Measurements from ENCODE around the gene RAMACL. TPM values are rescaled to one million over a fixed set of nuclear protein-coding genes. Genes with fewer than 3 reads are reported as not detected.

RAMACL gene
- total RNA-seq, 1 experiment from 2014 or later, result 0.28 TPM

- no peaks in the 10 kb centered on the region for H3K27me3 ChIP-seq (ENCODE audit: insufficient read depth, low read length)
- H2BK12ac ChIP-seq (ENCODE audit: insufficient read length, low read depth, low read length), result no peak overlapping the region
- H2AFZ ChIP-seq (ENCODE audit: low read length), result no peak overlapping the region
- H2BK20ac ChIP-seq (ENCODE audit: low read depth, low read length, poor library complexity, severe bottlenecking), result no peak overlapping the region
- no CpG with 5 or more reads among the region's 6 CpGs for WGBS (ENCODE audit: extremely low coverage, insufficient read length, low lambda C conversion rate)
- H3K23me2 ChIP-seq (ENCODE audit: insufficient read length, low read depth, low read length, poor library complexity, severe bottlenecking), result no peaks in the 10 kb centered on the region
- H3K56ac ChIP-seq (ENCODE audit: insufficient read length, low read depth, low read length), result no peak overlapping the region
- H3K79me2 ChIP-seq (ENCODE audit: insufficient read depth, low read length), result 0 out of 2 replicates have a peak, but pooled peaks cover 2% of the 10 kb centered on the region
- H3K27ac ChIP-seq (ENCODE audit: insufficient read length, low read depth, low read length), result no peak overlapping the region
- H3K4me1 ChIP-seq (ENCODE audit: insufficient read depth, low read length), result peaks cover 3% of the 10 kb centered on the region; the same call in 1 of the 2 replicates
- H2BK15ac ChIP-seq (ENCODE audit: low read depth, low read length), result no peak overlapping the region
- no peak overlapping the region for H3K4ac ChIP-seq (ENCODE audit: low read depth, low read length)
- no peak for TF ChIP-seq CTCF (conservative IDR thresholded peaks at IDR 0.05)
- no peak overlapping the region for H3K18ac ChIP-seq (ENCODE audit: insufficient read length, low read depth, low read length)
- no peak overlapping the region for H2BK5ac ChIP-seq (ENCODE audit: insufficient read length, low read length)
- H3K23ac ChIP-seq (ENCODE audit: insufficient read length, low read depth, low read length), result no peak overlapping the region
- H3K4me3 Mint-ChIP-seq, result no peak overlapping the region
- H3K4me1 Mint-ChIP-seq, result peaks cover 19% of the 10 kb centered on the region in 2 experiments
- H3K79me1 ChIP-seq (ENCODE audit: insufficient read depth, low read depth, low read length, poor library complexity, severe bottlenecking), result peaks cover 5% of the 10 kb centered on the region
- H3T11ph ChIP-seq (ENCODE audit: low read length), result no peak overlapping the region
- H2AK5ac ChIP-seq (ENCODE audit: insufficient read length, low read length), result no peak overlapping the region
- no peak overlapping the region for H3K27ac Mint-ChIP-seq
- H3K9me3 Mint-ChIP-seq, result no peaks in the 10 kb centered on the region; a peak in 1 of 5 replicates
- no peak overlapping the region for H4K8ac ChIP-seq (replicated peaks; ENCODE audit: insufficient read length, low read depth, low read length)
- no peak overlapping the region for H4K5ac ChIP-seq (ENCODE audit: insufficient read length, low read depth, low read length)
- H4K91ac ChIP-seq (ENCODE audit: insufficient read length, low read depth, low read length), result no peak overlapping the region
- no peak overlapping the region for H3K14ac ChIP-seq (ENCODE audit: insufficient read depth, low read length)
- H3K9me3 ChIP-seq (ENCODE audit: control insufficient read depth, low read depth, low read length), result no peaks in the 10 kb centered on the region
- H2BK120ac ChIP-seq (ENCODE audit: low read depth, low read length, poor library complexity, severe bottlenecking), result no peak overlapping the region
- H3K27me3 Mint-ChIP-seq (ENCODE audit: low read depth), result peaks cover 1% of the 10 kb centered on the region; the same call in 1 of the 2 replicates
- H3K9ac ChIP-seq (ENCODE audit: extremely low read depth, insufficient read length, low read length), result no peak overlapping the region
- H3K4me2 ChIP-seq (ENCODE audit: insufficient read depth, insufficient read length, low read length), result no peak overlapping the region
- no peaks in the 10 kb centered on the region for H4K20me1 ChIP-seq (ENCODE audit: control insufficient read depth, insufficient read depth, insufficient read length)
- H3K36me3 Mint-ChIP-seq (ENCODE audit: insufficient read depth in 1 of 3, low read depth in 3 of 3), result peaks cover 0 to 8% (median 2%) of the 10 kb centered on the region in 3 experiments; a peak in 3 of 7 replicates
- DNase-seq, result no peak
These were observed 9.5 kb upstream of the RAMACL start for GRCh38 chr6:166595949-166596348.

Measured in H9 (cell line).